Caco-2 (cell line): Measurements from ENCODE around the gene DLG2. TPM values are rescaled to one million over a fixed set of nuclear protein-coding genes. Genes with fewer than 3 reads are reported as not detected.

ENCODE experiments used
- BruUV-seq: library from RNA; stranded (reverse); fragments of 400-500 nt; replicated peaks from 2 replicates; lab custom pipeline; 2021; lab: Mats Ljungman, UMichigan
- CTCF ChIA-PET: fragments of 300-600 bp; sonication (Branson Sonifier 250); formaldehyde crosslinking; loops from one replicate; lab custom pipeline; 2022; ENCODE audit warnings: antibody characterized with exemption; lab: Charles Lee
- POLR2A ChIA-PET: fragments of 300-600 bp; sonication (Branson Sonifier 250); formaldehyde crosslinking; loops from one replicate; lab custom pipeline; 2022; ENCODE audit warnings: antibody characterized with exemption; lab: Charles Lee
- DNase-seq, 2 experiments: peaks; one replicate each; pipeline versions ENCODE4 v3.0.0 to v3.0.0-alpha.2; 2020 to 2022
- H3K27me3 ChIP-seq: replicated peaks from 2 replicates; pipeline ENCODE4 v1.6.0; 2011; ENCODE audit warnings: low read length; ENCODE audit not compliant: control insufficient read depth, insufficient read depth
- H3K36me3 ChIP-seq: 2 replicates; pipeline ENCODE4 v1.5.1; 2011; ENCODE audit warnings: low read length; ENCODE audit not compliant: control insufficient read depth, insufficient read depth
- H3K4me1 ChIP-seq: fragments of 250-450 bp; sonication (Bioruptor Pico); 2 replicates; pipeline ENCODE4 v1.5.1; 2020; ENCODE audit warnings: mild to moderate bottlenecking
- H3K4me3 ChIP-seq: 2 replicates; pipeline ENCODE4 v1.5.1; 2011; ENCODE audit warnings: low read depth, mild to moderate bottlenecking, control low read depth, low read length
- H3K9me3 ChIP-seq: fragments of 250-450 bp; sonication (Bioruptor Pico); 2 replicates; pipeline ENCODE4 v1.5.1; 2020; ENCODE audit warnings: mild to moderate bottlenecking, moderate library complexity
- H3K27ac Mint-ChIP-seq: one replicate; pipeline ENCODE4 v1.8.0; 2022; ENCODE audit warnings: mixed read lengths; ENCODE audit not compliant: unreplicated experiment
- H3K27me3 Mint-ChIP-seq: one replicate; pipeline ENCODE4 v1.8.0; 2022; ENCODE audit warnings: mixed read lengths; ENCODE audit not compliant: insufficient read depth, unreplicated experiment
- H3K36me3 Mint-ChIP-seq: one replicate; pipeline ENCODE4 v1.8.0; 2022; ENCODE audit warnings: mild to moderate bottlenecking, mixed read lengths; ENCODE audit not compliant: insufficient read depth, unreplicated experiment
- H3K4me1 Mint-ChIP-seq: one replicate; pipeline ENCODE4 v1.8.0; 2022; ENCODE audit warnings: low read depth, mixed read lengths; ENCODE audit not compliant: unreplicated experiment
- H3K4me3 Mint-ChIP-seq: one replicate; pipeline ENCODE4 v1.8.0; 2022; ENCODE audit warnings: mild to moderate bottlenecking, moderate library complexity, mixed read lengths; ENCODE audit not compliant: unreplicated experiment
- H3K9me3 Mint-ChIP-seq: one replicate; pipeline ENCODE4 v1.8.0; 2022; ENCODE audit warnings: mixed read lengths; ENCODE audit not compliant: unreplicated experiment
- CTCF ChIP-seq, 2 experiments: fragments of 200-600 bp in 1 of 2; IDR thresholded peaks; 1 replicate in 1 of 2; 2 replicates in 1 of 2; pipeline versions ENCODE4 v1.5.1 to v1.8.0; 2011 to 2022; ENCODE audit warnings: antibody characterized with exemption in 1 of 2, control low read depth in 1 of 2, inconsistent platforms in 1 of 2, low read depth in 1 of 2, low read length in 1 of 2, mild to moderate bottlenecking in 1 of 2, moderate library complexity in 1 of 2; ENCODE audit not compliant: insufficient read depth in 1 of 2, severe bottlenecking in 1 of 2, unreplicated experiment in 1 of 2
- intact Hi-C: fragments of 100-400 bp; cut with micrococcal nuclease; formaldehyde crosslinking; loops from one replicate; pipeline ENCODE4 v1.10.0; 2022; ENCODE audit not compliant: unreplicated experiment
- total RNA-seq: library from RNA; stranded (reverse); gene quantifications from 2 replicates; pipeline ENCODE4 v1.2.3, GENCODE V29; 2022

DLG2 gene
- total RNA-seq, 1 experiment from 2014 or later: 21.6 TPM

DNA sequence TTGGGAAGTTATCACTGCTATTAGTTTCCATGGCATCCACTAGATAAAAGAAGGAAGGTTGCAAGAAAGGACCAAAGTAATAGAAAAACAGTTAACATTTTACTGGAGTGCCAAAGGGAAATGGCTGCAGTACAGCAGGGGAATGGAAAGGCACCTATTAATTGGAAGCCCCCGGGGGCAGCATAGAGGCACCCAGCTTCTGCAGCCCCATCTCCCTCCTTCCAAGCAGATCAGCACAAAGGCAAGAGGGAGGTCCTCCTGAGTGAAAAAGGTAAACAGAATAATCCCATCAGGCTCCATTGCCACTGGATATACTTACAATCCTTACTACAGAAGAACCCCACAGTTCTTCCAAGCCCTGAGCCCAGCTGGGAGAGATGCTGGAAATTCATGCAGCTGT, 887.1 kb downstream of the DLG2 start:
- CTCF ChIA-PET: no interaction called here
- intact Hi-C loops: no loop called here
- no peaks in the 10 kb centered on the region for H3K36me3 ChIP-seq
- H3K4me1 ChIP-seq: no peaks in the 10 kb centered on the region
- no peaks in the 10 kb centered on the region for H3K27me3 ChIP-seq
- H3K9me3 ChIP-seq: no peaks in the 10 kb centered on the region
- no peak overlapping the region for H3K27ac Mint-ChIP-seq
- no peaks in the 10 kb centered on the region for H3K4me1 Mint-ChIP-seq
- DNase-seq: no peak
- H3K36me3 Mint-ChIP-seq: no peaks in the 10 kb centered on the region
- H3K4me3 ChIP-seq: no peak overlapping the region
- H3K9me3 Mint-ChIP-seq: no peaks in the 10 kb centered on the region
- POLR2A ChIA-PET: no interaction called here
- H3K27me3 Mint-ChIP-seq: peaks cover 14% of the 10 kb centered on the region
- no peak overlapping the region for H3K4me3 Mint-ChIP-seq
- BruUV-seq: no TSS peak
- TF ChIP-seq CTCF (IDR thresholded peaks at IDR 0.05; ENCODE audit: insufficient read depth in 1 of 2, low read depth in 1 of 2, low read length in 1 of 2, severe bottlenecking in 1 of 2, unreplicated experiment in 1 of 2): no peak

GRCh38 chr11:84724256-84724655, 902.9 kb downstream of the DLG2 start:
- no peak overlapping the region for H3K27ac Mint-ChIP-seq
- intact Hi-C loops: no loop called here
- H3K27me3 Mint-ChIP-seq: peaks cover 25% of the 10 kb centered on the region
- no peaks in the 10 kb centered on the region for H3K4me1 Mint-ChIP-seq
- Histone ChIP-seq H3K4me1 (no peaks in the 10 kb centered on the region), H3K27me3 (peaks cover 3% of the 10 kb centered on the region; the same call in 1 of the 2 replicates), H3K9me3 (no peaks in the 10 kb centered on the region), H3K4me3 (no peak overlapping the region), H3K36me3 (no peaks in the 10 kb centered on the region)
- CTCF ChIA-PET: no interaction called here
- BruUV-seq: no TSS peak
- no peaks in the 10 kb centered on the region for H3K36me3 Mint-ChIP-seq
- H3K9me3 Mint-ChIP-seq: no peaks in the 10 kb centered on the region
- no peak for TF ChIP-seq CTCF (IDR thresholded peaks at IDR 0.05; ENCODE audit: insufficient read depth in 1 of 2, low read depth in 1 of 2, low read length in 1 of 2, severe bottlenecking in 1 of 2, unreplicated experiment in 1 of 2)
- H3K4me3 Mint-ChIP-seq: no peak overlapping the region
- POLR2A ChIA-PET: interaction anchor here (0.6 kb wide), 1 partner anchor 924 kb away, joined by 3 read pairs; the partner anchor contains the start of gene TMEM126A
- no peak for DNase-seq

GRCh38 chr11:84722583-84723108, 904.5 kb downstream of the DLG2 start:
- no peak for DNase-seq
- Mint-ChIP-seq H3K27ac (no peak overlapping the region), H3K4me1 (no peaks in the 10 kb centered on the region), H3K27me3 (peaks cover 21% of the 10 kb centered on the region), H3K4me3 (no peak overlapping the region), H3K9me3 (no peaks in the 10 kb centered on the region), H3K36me3 (no peaks in the 10 kb centered on the region)
- no peaks in the 10 kb centered on the region for H3K4me1 ChIP-seq
- no peak for TF ChIP-seq CTCF (IDR thresholded peaks at IDR 0.05; ENCODE audit: insufficient read depth in 1 of 2, low read depth in 1 of 2, low read length in 1 of 2, severe bottlenecking in 1 of 2, unreplicated experiment in 1 of 2)
- H3K27me3 ChIP-seq: peaks cover 3% of the 10 kb centered on the region; the same call in 1 of the 2 replicates
- H3K36me3 ChIP-seq: no peaks in the 10 kb centered on the region
- no peak overlapping the region for H3K4me3 ChIP-seq
- no peaks in the 10 kb centered on the region for H3K9me3 ChIP-seq
- intact Hi-C loops: loop anchor here (2.0 kb wide), 1 partner anchor 868 kb away; no protein-coding TSS in a partner anchor
- ChIA-PET CTCF (no interaction called here), POLR2A (no interaction called here)
- no TSS peak for BruUV-seq
